AG09319 (cell line): ENCODE measurements around the gene CCL2.

Experiments used
- DNase-seq: peaks from one replicate; pipeline ENCODE4 v3.0.0-alpha.2; 2010; ENCODE audit warnings: low read depth; ENCODE audit errors: extremely low read depth
- CTCF ChIP-seq: IDR thresholded peaks from 2 replicates; pipeline ENCODE4 v1.5.1; 2011; ENCODE audit warnings: low read depth, mild to moderate bottlenecking, inconsistent platforms, low read length, moderate library complexity

The CCL2 gene

GRCh38 chr17:34227707-34228106 is 27.4 kb upstream of the CCL2 start:
- no peak for DNase-seq
- no peak for TF ChIP-seq CTCF

- DNase-seq, result no peak
- no peak for TF ChIP-seq CTCF
Observed at GRCh38 chr17:34228781-34229180, 26.3 kb upstream of the CCL2 start.

- DNase-seq, result no peak
- TF ChIP-seq CTCF, result no peak
Observed at GRCh38 chr17:34230342-34230741, 24.7 kb upstream of the CCL2 start.

GRCh38 chr17:34234616-34235015 is 20.5 kb upstream of the CCL2 start:
- no peak for TF ChIP-seq CTCF
- DNase-seq, result no peak

- no peak for DNase-seq
- TF ChIP-seq CTCF, result no peak
Observed at GRCh38 chr17:34235389-34236028, 19.6 kb upstream of the CCL2 start.

- no peak for TF ChIP-seq CTCF
- DNase-seq, result no peak
Observed at GRCh38 chr17:34236281-34236892, 18.7 kb upstream of the CCL2 start.

GRCh38 chr17:34237458-34237857 is 17.6 kb upstream of the CCL2 start:
- TF ChIP-seq CTCF, result no peak
- DNase-seq, result no peak
